Activated CD8-positive, alpha-beta memory T cell treated with anti-CD3 and anti-CD28 coated beads, Interleukin-2, amount 10 ng/mL, durations not matched to agents 7 days and 5 days (primary cell): ENCODE results near the gene TPD52L1. TPM values are rescaled to one million over a fixed set of nuclear protein-coding genes. Genes with fewer than 3 reads are reported as not detected.

Source experiments
- ATAC-seq: fragments of 150-1000 bp; cut with Tn5 transposase; one replicate; pipeline ENCODE4 v1.10.0; 2021; ENCODE audit warnings: moderate library complexity
- CTCF ChIA-PET: fragments of 350-600 bp; sonication (Branson Sonifier 250); formaldehyde crosslinking; loops from one replicate; lab custom pipeline; 2021; ENCODE audit warnings: antibody characterized with exemption; lab: Charles Lee
- DNase-seq: peaks from one replicate; pipeline ENCODE4 v3.0.0-alpha.2; 2020
- H3K27ac Mint-ChIP-seq: one replicate; pipeline ENCODE4 v1.8.0; 2021; ENCODE audit warnings: mild to moderate bottlenecking, mixed read lengths
- H3K27me3 Mint-ChIP-seq: one replicate; pipeline ENCODE4 v1.8.0; 2021; ENCODE audit warnings: mixed read lengths
- H3K36me3 Mint-ChIP-seq: one replicate; pipeline ENCODE4 v1.8.0; 2021; ENCODE audit warnings: mild to moderate bottlenecking, mixed read lengths
- H3K4me1 Mint-ChIP-seq: one replicate; pipeline ENCODE4 v1.8.0; 2021; ENCODE audit warnings: mixed read lengths
- H3K4me3 Mint-ChIP-seq: one replicate; pipeline ENCODE4 v1.8.0; 2021; ENCODE audit warnings: mild to moderate bottlenecking, moderate library complexity, mixed read lengths
- H3K9me3 Mint-ChIP-seq: one replicate; pipeline ENCODE4 v1.8.0; 2022; ENCODE audit warnings: low read depth, mixed read lengths
- total RNA-seq, 2 experiments: library from RNA; stranded (reverse); gene quantifications; one replicate each; pipeline ENCODE4 v1.2.3, GENCODE V29; 2021

Gene TPD52L1
- total RNA-seq, 2 experiments from 2014 or later: not detected

DNA sequence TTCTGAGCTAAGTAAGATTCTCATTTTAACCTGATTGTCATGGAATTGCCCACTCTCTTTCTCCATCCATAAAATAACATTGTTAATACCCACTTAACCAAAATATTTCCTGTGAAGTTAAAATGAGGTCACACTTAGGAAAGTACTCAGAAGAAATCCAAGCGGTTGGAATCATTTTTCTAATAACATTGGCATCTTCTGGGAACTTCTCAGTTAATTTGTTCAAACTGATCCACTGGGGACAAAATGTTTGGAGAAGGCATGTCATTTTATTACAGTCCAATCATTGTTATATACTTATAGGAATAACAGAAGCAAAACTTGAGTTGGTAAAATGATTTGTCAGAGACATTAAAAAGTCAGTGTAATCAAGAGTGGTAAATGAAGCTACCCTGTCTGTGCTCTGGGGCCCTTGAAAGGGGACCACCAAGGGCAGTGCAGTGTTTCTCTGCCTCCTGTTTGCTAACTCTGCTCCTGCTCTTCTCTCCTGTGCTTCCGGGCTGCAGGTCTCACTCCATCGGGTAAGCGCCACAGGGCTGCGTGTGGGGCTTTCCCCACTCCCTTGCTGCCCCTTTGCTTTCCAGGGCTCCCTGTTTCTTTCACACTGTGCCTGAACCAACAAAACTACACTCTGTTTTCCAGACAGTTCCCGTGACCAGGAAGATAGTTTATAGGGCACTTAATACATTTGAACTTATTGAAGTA is 98.1 kb downstream of the TPD52L1 start:
- H3K27ac Mint-ChIP-seq: no peak overlapping the region

GRCh38 chr6:125252891-125253290 is 99.3 kb downstream of the TPD52L1 start:
- peaks cover 7% of the 10 kb centered on the region for H3K27me3 Mint-ChIP-seq
- no peaks in the 10 kb centered on the region for H3K4me1 Mint-ChIP-seq
- no peak overlapping the region for H3K4me3 Mint-ChIP-seq
- ATAC-seq: no peak
- H3K36me3 Mint-ChIP-seq: no peaks in the 10 kb centered on the region
- DNase-seq: no peak
- H3K9me3 Mint-ChIP-seq: no peaks in the 10 kb centered on the region
- CTCF ChIA-PET: no interaction called here
- no peak overlapping the region for H3K27ac Mint-ChIP-seq

More for the DNA sequence above, 98.1 kb downstream of the TPD52L1 start:
- H3K27me3 Mint-ChIP-seq: peaks cover 9% of the 10 kb centered on the region
- H3K4me1 Mint-ChIP-seq: no peaks in the 10 kb centered on the region
- no peaks in the 10 kb centered on the region for H3K36me3 Mint-ChIP-seq
- DNase-seq (no peak), ATAC-seq (no peak)
- CTCF ChIA-PET: no interaction called here
- H3K4me3 Mint-ChIP-seq: no peak overlapping the region
- H3K9me3 Mint-ChIP-seq: no peaks in the 10 kb centered on the region

DNA sequence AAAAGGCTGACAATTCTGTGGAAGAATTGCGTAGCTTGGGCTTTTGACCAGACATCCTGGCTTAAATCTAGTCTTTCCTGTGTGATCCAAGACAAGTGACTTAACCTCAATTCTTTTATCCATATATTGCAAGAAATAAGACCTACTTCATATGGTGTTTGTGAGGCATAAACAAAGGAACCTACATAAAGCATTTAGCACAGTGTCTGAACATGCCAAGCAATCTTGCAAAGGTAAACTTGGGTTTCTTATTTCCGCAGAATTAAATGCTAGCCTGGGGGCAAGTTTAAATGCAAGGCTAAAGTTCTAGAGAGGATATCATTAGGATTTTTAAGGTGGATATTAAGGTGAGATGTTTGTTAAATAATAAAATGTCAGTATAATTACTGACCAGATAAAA is 100.3 kb downstream of the TPD52L1 start:
- Mint-ChIP-seq H3K27me3 (peaks cover 4% of the 10 kb centered on the region), H3K36me3 (no peaks in the 10 kb centered on the region), H3K4me3 (no peak overlapping the region), H3K27ac (no peak overlapping the region), H3K9me3 (no peaks in the 10 kb centered on the region), H3K4me1 (no peaks in the 10 kb centered on the region)
- DNase-seq: no peak
- CTCF ChIA-PET: no interaction called here
- no peak for ATAC-seq

DNA sequence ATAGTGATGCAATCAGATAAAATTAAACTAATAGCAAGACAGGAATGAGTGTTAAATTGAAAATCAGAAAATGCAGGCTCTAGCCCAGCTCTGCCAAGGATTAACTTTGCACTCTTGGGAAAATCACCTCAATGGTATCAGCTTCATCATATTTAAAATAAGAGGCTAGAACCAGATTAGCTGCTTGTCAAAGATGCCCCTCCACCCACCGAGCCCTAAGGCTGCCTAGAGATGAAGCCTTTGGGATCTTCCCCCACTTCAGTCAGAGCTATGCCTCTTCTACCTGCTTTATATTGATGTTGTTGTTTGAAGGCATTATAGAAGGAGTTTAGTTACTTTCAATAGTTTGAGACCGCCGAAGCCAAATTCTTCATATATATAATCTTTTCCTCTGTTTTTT is 100.7 kb downstream of the TPD52L1 start:
- DNase-seq (no peak), ATAC-seq (no peak)
- peaks cover 4% of the 10 kb centered on the region for H3K27me3 Mint-ChIP-seq
- no peak overlapping the region for H3K27ac Mint-ChIP-seq
- H3K9me3 Mint-ChIP-seq: no peaks in the 10 kb centered on the region
- H3K4me3 Mint-ChIP-seq: no peak overlapping the region
- no peaks in the 10 kb centered on the region for H3K36me3 Mint-ChIP-seq
- CTCF ChIA-PET: no interaction called here
- no peaks in the 10 kb centered on the region for H3K4me1 Mint-ChIP-seq

DNA sequence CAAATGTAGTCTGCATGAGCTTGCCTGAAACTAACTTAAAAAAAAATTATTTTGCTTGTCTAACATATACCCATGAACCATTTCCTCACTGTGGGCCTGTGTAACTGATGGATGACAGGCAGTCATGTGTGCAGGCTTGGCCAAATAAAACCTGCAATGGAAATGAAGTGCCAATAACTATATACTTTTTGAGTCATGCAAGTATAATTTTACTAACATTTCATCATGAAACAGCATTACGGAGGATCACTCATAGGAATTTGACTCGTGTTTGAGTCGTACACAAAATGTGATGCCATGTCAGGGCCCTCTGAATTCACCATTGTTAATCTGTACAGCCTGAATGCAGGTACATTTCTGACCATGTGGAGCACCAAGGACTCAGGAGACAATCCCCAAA is 101.6 kb downstream of the TPD52L1 start:
- DNase-seq: no peak
- CTCF ChIA-PET: no interaction called here
- H3K4me3 Mint-ChIP-seq: no peak overlapping the region
- no peak overlapping the region for H3K27ac Mint-ChIP-seq
- no peaks in the 10 kb centered on the region for H3K4me1 Mint-ChIP-seq
- no peaks in the 10 kb centered on the region for H3K36me3 Mint-ChIP-seq
- no peaks in the 10 kb centered on the region for H3K9me3 Mint-ChIP-seq
- no peak for ATAC-seq
- H3K27me3 Mint-ChIP-seq: peaks cover 1% of the 10 kb centered on the region

DNA sequence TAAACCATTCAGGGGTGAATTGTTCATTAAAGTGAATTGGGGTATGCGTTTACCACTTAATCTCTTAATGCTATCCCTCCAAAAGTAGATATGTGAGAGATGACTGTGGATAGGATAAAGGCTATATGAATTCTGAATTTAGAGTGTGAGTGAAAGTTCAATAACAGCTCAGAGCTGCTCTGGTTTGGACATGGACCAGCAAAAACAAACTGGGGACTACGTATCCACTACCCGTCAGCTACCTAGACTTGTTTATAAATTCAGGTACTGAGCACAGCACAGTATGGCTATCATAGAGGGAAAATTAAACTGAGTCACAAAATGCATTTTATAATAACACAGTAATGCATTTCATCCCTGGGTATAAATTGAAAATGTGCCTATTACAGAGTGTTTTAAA is 103.8 kb downstream of the TPD52L1 start:
- no peak for DNase-seq
- no peaks in the 10 kb centered on the region for H3K27me3 Mint-ChIP-seq
- no peak overlapping the region for H3K27ac Mint-ChIP-seq
- CTCF ChIA-PET: no interaction called here
- no peak for ATAC-seq
- H3K9me3 Mint-ChIP-seq: no peaks in the 10 kb centered on the region
- H3K36me3 Mint-ChIP-seq: no peaks in the 10 kb centered on the region
- no peaks in the 10 kb centered on the region for H3K4me1 Mint-ChIP-seq
- H3K4me3 Mint-ChIP-seq: no peak overlapping the region

DNA sequence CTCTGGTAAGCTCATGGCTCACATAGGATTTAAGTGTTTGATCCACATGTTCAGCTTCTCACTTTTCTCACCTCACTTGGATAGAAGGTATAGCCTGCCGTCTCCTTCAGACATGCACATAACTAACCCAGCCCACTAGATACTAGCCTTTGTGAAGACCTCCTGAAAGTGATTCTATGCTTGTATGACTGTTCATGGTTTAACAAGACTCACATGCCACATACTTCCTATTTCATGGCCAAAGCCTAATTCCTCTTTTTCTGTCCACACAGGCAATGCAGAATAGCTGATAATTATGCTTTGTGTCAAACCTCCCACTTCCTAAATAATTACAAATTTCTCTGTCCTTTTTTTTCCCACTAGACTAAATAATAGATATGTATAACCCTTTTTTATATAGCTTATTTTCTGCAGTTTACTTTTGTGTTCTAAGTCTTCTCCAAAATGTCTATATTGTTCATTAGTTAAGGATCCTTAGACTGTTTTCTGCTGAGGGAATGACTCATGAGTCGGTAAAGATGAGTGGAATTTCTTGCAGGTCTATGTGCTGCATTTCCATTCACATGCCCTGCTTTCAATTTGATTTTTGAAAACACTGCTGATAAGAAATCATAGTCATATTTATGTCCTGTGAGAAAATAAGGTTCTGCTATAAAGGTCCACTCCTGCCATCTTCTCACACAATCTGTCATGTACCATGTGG is 105.2 kb downstream of the TPD52L1 start:
- Mint-ChIP-seq H3K27ac (no peak overlapping the region), H3K4me1 (no peaks in the 10 kb centered on the region), H3K9me3 (no peaks in the 10 kb centered on the region), H3K27me3 (no peaks in the 10 kb centered on the region), H3K36me3 (no peaks in the 10 kb centered on the region), H3K4me3 (no peak overlapping the region)
- ATAC-seq (no peak), DNase-seq (no peak)
- CTCF ChIA-PET: no interaction called here

GRCh38 chr6:125259354-125259736 is 105.8 kb downstream of the TPD52L1 start:
- Mint-ChIP-seq H3K27ac (no peak overlapping the region), H3K36me3 (no peaks in the 10 kb centered on the region), H3K9me3 (no peaks in the 10 kb centered on the region), H3K4me1 (no peaks in the 10 kb centered on the region), H3K27me3 (no peaks in the 10 kb centered on the region), H3K4me3 (no peak overlapping the region)
- CTCF ChIA-PET: no interaction called here
- ATAC-seq (no peak), DNase-seq (no peak)

DNA sequence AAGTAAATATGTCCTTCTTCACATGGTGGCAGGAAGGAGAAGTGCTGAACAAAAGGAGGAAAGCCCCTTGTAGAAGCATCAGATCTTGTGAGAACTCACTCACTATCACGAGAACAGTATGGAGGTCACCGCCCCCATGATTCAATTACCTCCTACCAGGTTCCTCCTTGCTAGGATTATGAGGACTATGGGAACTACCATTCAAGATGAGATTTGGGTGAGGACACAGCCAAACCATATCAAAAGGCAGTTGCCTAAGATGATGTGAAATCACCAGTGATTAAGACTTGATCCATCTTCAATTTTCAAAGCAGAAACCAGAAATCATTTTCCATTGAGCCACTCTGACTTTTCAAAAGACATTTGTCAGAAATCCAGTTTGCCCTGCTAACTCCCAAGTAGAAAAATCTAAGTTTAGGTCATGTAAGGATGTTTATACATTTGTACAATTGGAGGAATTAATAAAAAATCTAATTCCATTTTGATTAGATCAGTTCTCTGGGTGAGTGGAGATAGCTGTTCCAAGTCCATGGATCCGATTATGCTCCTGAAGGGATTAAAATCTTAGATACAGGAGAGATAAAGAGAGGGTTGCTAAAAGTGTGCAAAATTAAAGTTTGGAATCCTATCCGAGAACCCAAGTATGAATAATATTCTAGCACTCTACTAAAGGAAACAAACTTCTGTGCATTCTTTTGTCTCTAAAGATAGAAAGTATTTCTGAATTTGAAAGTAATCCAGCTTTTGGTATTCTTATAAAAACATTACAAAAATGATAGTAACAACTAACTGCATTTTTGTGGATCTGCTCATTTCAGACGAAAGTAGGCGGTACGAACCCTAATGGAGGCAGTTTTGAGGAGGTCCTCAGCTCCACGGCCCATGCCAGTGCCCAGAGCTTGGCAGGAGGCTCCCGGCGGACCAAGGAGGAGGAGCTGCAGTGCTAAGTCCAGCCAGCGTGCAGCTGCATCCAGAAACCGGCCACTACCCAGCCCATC is 108.7 kb downstream of the TPD52L1 start:
- CTCF ChIA-PET: no interaction called here
- Mint-ChIP-seq H3K27ac (no peak overlapping the region), H3K4me3 (no peak overlapping the region), H3K9me3 (no peaks in the 10 kb centered on the region), H3K36me3 (no peaks in the 10 kb centered on the region), H3K27me3 (no peaks in the 10 kb centered on the region), H3K4me1 (no peaks in the 10 kb centered on the region)
- no peak for ATAC-seq
- no peak for DNase-seq

DNA sequence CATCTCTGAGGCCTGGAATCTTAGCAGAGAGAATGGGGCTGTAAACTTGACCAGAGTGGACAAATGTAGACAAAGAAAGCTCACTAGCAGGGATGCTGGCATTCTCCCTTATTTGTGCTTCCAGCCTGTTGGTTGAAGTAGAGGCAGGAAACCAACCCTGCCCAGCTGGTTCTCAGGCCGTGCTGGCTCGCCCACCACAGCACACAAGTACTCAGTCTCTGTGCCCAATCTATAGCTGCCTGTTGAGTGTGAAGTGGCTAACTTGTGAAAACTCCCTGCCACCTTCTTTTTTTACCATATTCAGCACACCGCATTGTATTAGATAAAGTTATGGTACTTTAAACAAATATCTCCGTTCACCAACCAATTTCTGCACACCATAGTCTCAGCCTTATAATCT is 110.9 kb downstream of the TPD52L1 start:
- no peak for DNase-seq
- ATAC-seq: no peak
- H3K27me3 Mint-ChIP-seq: no peaks in the 10 kb centered on the region
- peaks cover under 1% of the 10 kb centered on the region for H3K4me1 Mint-ChIP-seq
- CTCF ChIA-PET: interaction anchor here (1.0 to 1.7 kb wide), 2 partner anchors 18 to 516 kb away, joined by 3 to 4 read pairs; no protein-coding TSS in a partner anchor
- H3K4me3 Mint-ChIP-seq: no peak overlapping the region
- no peaks in the 10 kb centered on the region for H3K9me3 Mint-ChIP-seq
- no peak overlapping the region for H3K27ac Mint-ChIP-seq
- no peaks in the 10 kb centered on the region for H3K36me3 Mint-ChIP-seq

GRCh38 chr6:125267806-125268523 is 114.4 kb downstream of the TPD52L1 start:
- Mint-ChIP-seq H3K27ac (no peak overlapping the region), H3K4me3 (no peak overlapping the region), H3K36me3 (peaks cover 9% of the 10 kb centered on the region), H3K9me3 (no peaks in the 10 kb centered on the region), H3K27me3 (no peaks in the 10 kb centered on the region), H3K4me1 (peaks cover 3% of the 10 kb centered on the region)
- CTCF ChIA-PET: no interaction called here
- ATAC-seq (no peak), DNase-seq (no peak)

GRCh38 chr6:125268765-125269164 is 115.2 kb downstream of the TPD52L1 start:
- DNase-seq (no peak), ATAC-seq (no peak)
- peaks cover 3% of the 10 kb centered on the region for H3K4me1 Mint-ChIP-seq
- H3K36me3 Mint-ChIP-seq: peaks cover 15% of the 10 kb centered on the region
- no peaks in the 10 kb centered on the region for H3K27me3 Mint-ChIP-seq
- no peaks in the 10 kb centered on the region for H3K9me3 Mint-ChIP-seq
- no peak overlapping the region for H3K4me3 Mint-ChIP-seq
- CTCF ChIA-PET: no interaction called here
- no peak overlapping the region for H3K27ac Mint-ChIP-seq
